GM10248 (cell line): ENCODE measurements around the gene VAT1L.

Experiments used
- CTCF ChIA-PET: fragments of 300-600 bp; sonication (Branson Sonifier 250); formaldehyde crosslinking; extraction: SDS; loops from one replicate; lab custom pipeline; 2021; ENCODE audit warnings: antibody characterized with exemption; lab: Yijun Ruan, JAX
- POLR2A ChIA-PET: fragments of 350-650 bp; sonication (Branson Sonifier 250); formaldehyde crosslinking; extraction: SDS; loops from one replicate; lab custom pipeline; 2020; ENCODE audit warnings: antibody characterized with exemption; lab: Yijun Ruan, JAX
- DNase-seq: peaks from one replicate; pipeline ENCODE4 v3.0.0; 2012; ENCODE audit errors: extremely low spot score
- CTCF ChIP-seq: IDR thresholded peaks from 2 replicates; pipeline ENCODE4 v1.5.1; 2012; ENCODE audit warnings: mild to moderate bottlenecking, low read depth; ENCODE audit errors: extremely low read depth, missing control alignments, control extremely low read depth

VAT1L gene

GRCh38 chr16:77885571-77886295, 97.4 kb downstream of the VAT1L start:
- no peak for TF ChIP-seq CTCF
- CTCF ChIA-PET = interaction anchor here (1.0 kb wide), 1 partner anchor 16 kb away, joined by 3 read pairs; no protein-coding TSS in a partner anchor
- POLR2A ChIA-PET = no interaction called here
- no peak for DNase-seq

- ChIA-PET CTCF (no interaction called here), POLR2A (no interaction called here)
- no peak for TF ChIP-seq CTCF
- DNase-seq = no peak
These were observed 100.5 kb downstream of the VAT1L start for GRCh38 chr16:77888871-77889270.

GRCh38 chr16:77890075-77890474, 101.7 kb downstream of the VAT1L start:
- POLR2A ChIA-PET = no interaction called here
- no peak for DNase-seq
- CTCF ChIA-PET = no interaction called here

GRCh38 chr16:77894162-77894561, 105.8 kb downstream of the VAT1L start:
- no peak for TF ChIP-seq CTCF
- ChIA-PET CTCF (no interaction called here), POLR2A (no interaction called here)
- DNase-seq = no peak

More at GRCh38 chr16:77890075-77890474, 101.7 kb downstream of the VAT1L start:
- TF ChIP-seq CTCF = no peak

- DNase-seq = no peak
- ChIA-PET POLR2A (no interaction called here), CTCF (no interaction called here)
- TF ChIP-seq CTCF = no peak
These were observed 107.6 kb downstream of the VAT1L start for GRCh38 chr16:77895962-77896361.

GRCh38 chr16:77896415-77897128, 108.2 kb downstream of the VAT1L start:
- POLR2A ChIA-PET = no interaction called here
- DNase-seq = no peak
- no peak for TF ChIP-seq CTCF
- CTCF ChIA-PET = no interaction called here
